ENCODE results near the gene UCP1.
"Not testable (repeated sequence)": the region's sequence is repeated elsewhere in the genome, so short reads cannot be mapped to it uniquely, and the experiment has no call there.

The UCP1 gene

DNA sequence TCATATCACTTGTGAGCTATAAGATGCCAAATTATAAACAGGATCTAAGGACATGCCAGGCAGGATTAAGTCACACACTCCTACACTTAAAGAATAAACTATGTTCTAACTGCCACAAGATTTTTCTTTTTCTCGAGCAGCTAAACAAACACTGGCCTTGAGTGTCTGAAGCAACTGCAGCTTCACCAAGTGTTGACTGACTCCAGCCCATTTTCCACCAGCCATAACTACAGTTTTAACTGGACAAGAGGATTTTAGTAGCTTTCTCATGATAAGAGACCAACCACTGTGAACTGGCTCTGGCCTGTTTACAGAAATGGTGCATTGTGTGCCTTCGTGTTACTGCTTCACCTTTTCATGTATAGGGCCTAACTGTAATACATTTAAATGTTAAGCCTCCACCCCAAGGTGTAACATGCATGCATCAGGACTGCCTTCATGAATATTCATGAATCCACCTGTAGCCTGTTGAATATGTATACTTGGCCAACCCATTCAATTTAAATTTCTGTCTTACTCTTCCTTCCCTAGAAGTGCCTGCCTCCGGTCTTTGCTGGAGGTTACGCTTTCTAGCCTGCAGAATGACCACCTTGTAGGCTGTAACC lies 10.8 kb downstream of the UCP1 start:
- intact Hi-C loops (cut with DNase I), result no loop called here

DNA sequence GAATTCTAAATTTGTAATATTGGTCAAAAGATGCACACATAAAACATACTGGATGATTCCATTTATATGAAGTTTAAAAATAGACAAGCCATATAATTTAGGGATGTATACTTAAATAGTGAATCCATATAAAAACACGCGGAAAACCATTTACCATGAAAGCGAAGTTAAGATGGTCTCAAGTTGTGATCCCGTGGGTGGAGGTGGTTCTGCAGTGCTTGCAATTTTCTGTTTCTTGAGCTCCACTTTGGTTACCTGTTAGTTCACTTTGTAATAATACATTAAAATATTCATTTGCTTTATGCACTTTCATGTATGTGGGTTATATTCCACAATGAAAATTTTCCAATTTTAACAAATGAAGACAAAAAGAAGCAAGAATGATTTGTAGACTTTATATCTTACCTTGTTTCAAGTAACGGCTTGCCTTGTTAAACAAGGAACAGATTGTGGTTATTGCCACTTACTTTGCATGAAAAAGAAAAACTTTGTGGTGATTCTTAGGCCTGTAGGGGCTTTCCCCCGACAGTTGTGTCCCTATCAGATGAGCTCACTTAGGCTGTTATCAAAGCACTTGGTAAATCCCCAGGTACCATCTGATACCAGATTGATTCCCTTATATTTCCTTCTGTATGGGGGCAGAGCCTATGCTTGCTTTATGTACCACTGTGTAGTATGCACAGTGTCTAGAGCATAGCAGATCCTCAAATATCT lies 12.2 kb downstream of the UCP1 start:
- intact Hi-C loops (cut with DNase I), result no loop called here

More for the DNA sequence above, 10.8 kb downstream of the UCP1 start:
- no peak for DNase-seq

DNA sequence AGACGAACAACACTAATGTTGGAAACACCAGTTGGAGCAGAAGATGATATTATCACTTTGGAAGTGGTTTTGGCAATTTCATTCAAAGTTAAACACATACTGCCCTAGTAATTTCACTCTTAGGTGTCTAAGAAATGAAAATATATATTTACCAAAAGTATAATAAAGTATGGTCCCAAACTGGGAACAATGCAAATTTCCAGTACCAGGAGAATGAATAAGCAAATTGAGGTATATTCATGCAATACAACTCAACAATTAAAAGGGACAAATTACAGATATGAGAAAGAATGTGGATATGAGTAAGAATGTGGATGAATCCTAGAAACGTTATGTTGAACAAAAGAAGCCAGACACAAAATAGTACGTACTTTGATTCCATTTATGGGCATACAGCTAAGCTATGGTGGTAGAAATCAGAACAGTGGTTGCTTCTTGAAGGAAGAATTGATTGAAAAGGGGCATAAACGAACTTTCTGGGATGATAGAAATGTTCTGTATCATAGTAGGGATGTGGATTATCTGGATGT lies 34.7 kb downstream of the UCP1 start:
- DNase-seq, result no peak
- intact Hi-C loops (cut with DNase I), result no loop called here

More for the DNA sequence above, 12.2 kb downstream of the UCP1 start:
- DNase-seq, result no peak

DNA sequence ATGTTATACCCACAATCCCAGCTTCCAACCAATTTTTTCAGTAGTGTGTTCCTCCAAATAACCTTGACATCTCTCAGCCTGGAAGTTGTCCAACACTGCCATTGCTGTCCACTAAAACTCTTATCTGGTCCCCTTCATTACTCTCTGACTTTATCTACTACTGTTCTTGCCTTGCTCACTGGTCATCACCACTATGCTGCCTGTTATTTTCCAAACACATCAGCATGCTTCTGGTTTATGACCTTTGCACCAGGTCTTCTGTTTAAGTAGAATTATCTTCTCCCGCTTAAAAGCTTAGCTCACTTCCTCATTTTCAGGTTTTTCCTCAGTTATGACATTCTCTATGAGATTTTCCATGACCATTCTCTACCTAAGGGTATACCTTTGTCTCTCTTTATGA lies 39.3 kb downstream of the UCP1 start:
- intact Hi-C loops (cut with DNase I), result no loop called here
- no peak for DNase-seq

DNA sequence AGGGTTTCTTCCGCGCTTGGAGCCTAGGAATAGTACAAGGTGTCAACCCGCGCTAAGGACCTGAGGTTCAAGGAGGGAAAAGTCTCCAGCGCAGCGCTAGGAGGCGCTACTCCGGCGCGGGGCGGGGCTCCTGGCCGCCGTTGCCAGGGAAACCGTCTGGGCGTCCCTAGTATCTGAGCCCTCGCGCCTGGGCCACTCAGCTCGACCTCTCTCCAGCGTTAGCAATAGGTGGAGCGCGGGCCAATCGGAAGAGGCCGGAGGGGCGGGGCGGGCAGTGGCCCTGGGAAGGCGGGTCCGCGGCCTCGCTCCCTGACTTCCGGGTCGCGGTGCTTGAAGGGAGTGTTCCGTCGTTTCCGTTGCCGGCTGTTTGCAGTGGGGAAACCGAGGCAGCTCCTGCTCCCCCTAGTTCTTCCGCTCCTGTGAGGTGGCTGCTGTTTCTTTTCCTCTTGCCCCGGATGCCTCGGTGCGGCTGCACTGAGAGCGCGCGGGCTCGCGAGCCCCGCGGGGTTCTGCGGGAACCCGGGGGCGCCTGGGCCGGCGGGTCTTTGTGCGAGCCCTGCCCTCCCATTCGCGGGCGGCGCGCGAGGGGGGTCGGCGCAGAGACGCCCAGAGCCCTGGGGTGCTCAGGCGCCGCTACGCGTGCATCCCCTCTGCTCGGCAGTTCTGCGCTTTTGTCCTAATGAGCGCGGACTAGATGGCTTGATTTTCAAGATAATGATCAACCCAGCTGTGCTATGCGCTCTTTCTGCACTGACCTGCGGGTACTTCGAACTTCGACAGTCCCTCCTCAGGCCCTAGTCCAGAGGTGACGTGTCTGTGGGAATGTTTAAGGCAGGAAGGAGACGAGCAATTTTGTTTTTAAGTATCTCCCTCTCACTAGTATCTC lies 44.7 kb downstream of the UCP1 start, which contains the start of gene ELMOD2:
ELMOD2 (plus strand) TSS at position 312 of the 886 bp plus-strand sequence. CDS start 1,261 bp downstream, outside the sequence.
- intact Hi-C loops (cut with DNase I), result loop anchor here (2.0 to 5.0 kb wide), 3 partner anchors 88 to 327 kb away; partner anchors contain the start of gene SCOC
- DNase-seq, result peak; percentile 97 to 100 (median 99)

DNA sequence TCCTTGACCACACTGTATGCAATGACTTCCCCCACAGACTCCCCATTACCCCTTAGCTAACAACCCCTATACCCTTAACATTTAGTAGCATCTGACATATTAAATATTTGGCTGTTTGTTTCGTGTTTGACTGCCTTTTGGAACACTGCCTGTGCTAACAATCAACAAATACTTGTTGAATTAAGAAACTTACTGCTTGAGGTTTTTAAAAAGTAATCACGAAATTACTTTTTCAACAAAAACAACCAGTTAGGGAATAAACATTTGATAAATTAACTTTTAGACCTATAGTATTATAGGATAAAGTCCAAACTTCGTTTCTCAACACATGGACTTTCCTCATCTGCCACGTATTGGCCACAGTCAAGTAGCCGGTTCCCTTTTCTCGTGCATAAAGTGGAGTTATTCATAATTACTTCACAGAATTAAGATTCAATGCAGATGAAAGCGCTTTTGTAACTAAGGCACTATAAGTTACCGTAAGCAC lies 45.3 kb downstream of the UCP1 start:
- intact Hi-C loops (cut with DNase I), result loop anchor here (2.0 to 5.0 kb wide), 2 partner anchors 89 to 327 kb away; no protein-coding TSS in a partner anchor
- DNase-seq, result no peak

DNA sequence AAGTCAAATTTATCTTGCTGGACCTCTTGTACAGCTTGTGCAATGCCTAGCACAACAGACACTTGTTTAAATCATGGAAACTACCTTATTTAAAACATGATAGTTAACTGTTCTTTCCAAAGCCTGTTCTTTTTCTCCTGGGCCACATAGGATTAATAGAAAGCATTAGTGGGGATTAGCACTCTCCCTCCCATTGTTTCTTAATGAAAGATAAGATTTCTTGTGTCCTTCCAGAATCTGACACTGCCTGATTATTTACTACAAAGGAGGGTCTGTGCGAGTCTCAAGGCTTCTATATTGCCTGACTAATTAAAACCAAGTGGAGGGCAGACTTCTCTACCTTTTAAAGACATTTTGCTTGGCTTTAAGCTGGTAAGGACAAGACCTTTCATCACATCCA lies 53.3 kb downstream of the UCP1 start:
- DNase-seq, result no peak
- intact Hi-C loops (cut with DNase I), result no loop called here

DNA sequence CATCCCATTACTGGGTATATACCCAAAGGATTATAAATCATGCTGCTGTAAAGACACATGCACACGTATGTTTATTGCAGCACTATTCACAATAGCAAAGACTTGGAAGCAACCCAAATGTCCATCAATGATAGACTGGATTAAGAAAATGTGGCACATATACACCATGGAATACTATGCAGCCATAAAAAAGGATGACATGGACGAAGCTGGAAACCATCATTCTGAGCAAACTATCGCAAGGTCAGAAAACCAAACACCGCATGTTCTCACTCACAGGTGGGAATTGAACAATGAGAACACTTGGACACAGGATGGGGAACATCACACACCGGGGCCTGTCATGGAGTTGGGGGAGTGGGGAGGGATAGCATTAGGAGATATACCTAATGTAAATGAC lies 55.0 kb downstream of the UCP1 start:
- DNase-seq; intact Hi-C loops (cut with DNase I): not testable (repeated sequence)
